ENCODE measurements around the gene GDI1.

DNA sequence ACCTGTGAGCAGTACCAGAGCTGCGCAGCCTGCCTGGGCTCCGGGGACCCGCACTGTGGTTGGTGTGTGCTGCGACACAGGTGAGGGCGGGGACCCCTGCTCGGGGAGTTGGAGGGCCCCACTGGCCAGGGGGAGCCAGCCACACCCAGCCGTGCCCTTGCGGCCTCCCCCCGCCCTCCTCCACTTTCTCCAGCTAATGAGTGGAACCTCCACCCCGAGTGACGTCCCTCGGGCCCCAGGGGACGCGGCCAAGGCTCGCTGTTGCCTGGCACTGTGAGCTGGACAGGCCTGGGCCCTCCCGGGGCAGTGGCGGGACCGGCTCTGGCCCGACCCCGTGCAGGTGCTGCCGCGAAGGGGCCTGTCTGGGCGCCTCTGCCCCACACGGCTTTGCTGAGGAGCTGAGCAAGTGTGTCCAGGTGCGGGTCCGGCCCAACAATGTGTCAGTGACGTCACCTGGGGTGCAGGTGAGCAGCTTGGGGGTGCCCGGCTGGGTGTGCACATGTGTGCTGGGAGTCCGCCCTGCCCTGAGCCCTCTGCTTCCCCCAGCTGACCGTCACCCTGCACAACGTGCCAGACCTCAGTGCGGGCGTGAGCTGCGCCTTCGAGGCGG is 26.8 kb downstream of the GDI1 start:
- TF ChIP-seq, protein P1, sequence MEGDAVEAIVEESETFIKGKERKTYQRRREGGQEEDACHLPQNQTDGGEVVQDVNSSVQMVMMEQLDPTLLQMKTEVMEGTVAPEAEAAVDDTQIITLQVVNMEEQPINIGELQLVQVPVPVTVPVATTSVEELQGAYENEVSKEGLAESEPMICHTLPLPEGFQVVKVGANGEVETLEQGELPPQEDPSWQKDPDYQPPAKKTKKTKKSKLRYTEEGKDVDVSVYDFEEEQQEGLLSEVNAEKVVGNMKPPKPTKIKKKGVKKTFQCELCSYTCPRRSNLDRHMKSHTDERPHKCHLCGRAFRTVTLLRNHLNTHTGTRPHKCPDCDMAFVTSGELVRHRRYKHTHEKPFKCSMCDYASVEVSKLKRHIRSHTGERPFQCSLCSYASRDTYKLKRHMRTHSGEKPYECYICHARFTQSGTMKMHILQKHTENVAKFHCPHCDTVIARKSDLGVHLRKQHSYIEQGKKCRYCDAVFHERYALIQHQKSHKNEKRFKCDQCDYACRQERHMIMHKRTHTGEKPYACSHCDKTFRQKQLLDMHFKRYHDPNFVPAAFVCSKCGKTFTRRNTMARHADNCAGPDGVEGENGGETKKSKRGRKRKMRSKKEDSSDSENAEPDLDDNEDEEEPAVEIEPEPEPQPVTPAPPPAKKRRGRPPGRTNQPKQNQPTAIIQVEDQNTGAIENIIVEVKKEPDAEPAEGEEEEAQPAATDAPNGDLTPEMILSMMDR (conservative IDR thresholded peaks at IDR 0.05) = no peak
- TF ChIP-seq EZH2 (IDR thresholded peaks at IDR 0.05; ENCODE audit: low read depth) = no peak

Data from PC-9 (cell line).